Testis (tissue), 2 donors: ENCODE results near the gene VSIG2.

ENCODE experiments used
- POLR2A ChIP-seq: fragments of 450-650 bp; IDR thresholded peaks from one replicate; pipeline ENCODE4 v1.6.1; 2017; ENCODE audit warnings: antibody characterized with exemption, mild to moderate bottlenecking, moderate library complexity
- TF ChIP-seq, protein P1 (sequence below), 3 experiments: fragments of 450-650 bp in 2 of 3; fragments of 200-600 bp in 1 of 3; sonication (generic) in 1 of 3; IDR thresholded peaks; one replicate each; pipeline ENCODE4 v1.5.1; 2016 to 2019; ENCODE audit warnings: antibody characterized with exemption in 3 of 3, mild to moderate bottlenecking in 2 of 3, moderate library complexity in 1 of 3

DNA sequence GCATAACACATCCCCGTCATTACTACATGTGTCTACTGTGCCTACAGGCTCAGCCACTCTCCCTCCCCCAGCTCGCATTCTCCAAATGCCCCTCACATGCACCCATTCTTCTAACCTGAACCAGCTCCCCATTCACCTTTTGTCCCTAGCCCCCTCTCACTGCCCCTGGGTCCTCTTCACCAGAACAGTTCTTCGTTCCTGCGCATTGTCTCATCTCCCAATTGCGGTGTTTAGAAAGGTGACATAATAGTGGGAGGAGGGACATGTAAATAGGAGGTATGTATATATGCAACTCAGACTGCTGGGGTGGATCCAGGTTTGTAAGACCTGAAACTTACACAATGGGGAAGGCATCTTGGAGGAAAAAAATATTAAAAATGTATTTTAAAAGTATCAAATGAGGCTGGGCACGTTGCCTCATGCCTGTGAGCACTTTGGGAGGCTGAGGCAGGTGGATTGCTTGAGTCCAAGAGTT is 4.7 kb upstream of the VSIG2 start:
- TF ChIP-seq, protein P1, sequence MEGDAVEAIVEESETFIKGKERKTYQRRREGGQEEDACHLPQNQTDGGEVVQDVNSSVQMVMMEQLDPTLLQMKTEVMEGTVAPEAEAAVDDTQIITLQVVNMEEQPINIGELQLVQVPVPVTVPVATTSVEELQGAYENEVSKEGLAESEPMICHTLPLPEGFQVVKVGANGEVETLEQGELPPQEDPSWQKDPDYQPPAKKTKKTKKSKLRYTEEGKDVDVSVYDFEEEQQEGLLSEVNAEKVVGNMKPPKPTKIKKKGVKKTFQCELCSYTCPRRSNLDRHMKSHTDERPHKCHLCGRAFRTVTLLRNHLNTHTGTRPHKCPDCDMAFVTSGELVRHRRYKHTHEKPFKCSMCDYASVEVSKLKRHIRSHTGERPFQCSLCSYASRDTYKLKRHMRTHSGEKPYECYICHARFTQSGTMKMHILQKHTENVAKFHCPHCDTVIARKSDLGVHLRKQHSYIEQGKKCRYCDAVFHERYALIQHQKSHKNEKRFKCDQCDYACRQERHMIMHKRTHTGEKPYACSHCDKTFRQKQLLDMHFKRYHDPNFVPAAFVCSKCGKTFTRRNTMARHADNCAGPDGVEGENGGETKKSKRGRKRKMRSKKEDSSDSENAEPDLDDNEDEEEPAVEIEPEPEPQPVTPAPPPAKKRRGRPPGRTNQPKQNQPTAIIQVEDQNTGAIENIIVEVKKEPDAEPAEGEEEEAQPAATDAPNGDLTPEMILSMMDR (IDR thresholded peaks at IDR 0.05), result no peak
- no peak for TF ChIP-seq POLR2A
